ENCODE data around the gene LGALS12.

Gene LGALS12

DNA sequence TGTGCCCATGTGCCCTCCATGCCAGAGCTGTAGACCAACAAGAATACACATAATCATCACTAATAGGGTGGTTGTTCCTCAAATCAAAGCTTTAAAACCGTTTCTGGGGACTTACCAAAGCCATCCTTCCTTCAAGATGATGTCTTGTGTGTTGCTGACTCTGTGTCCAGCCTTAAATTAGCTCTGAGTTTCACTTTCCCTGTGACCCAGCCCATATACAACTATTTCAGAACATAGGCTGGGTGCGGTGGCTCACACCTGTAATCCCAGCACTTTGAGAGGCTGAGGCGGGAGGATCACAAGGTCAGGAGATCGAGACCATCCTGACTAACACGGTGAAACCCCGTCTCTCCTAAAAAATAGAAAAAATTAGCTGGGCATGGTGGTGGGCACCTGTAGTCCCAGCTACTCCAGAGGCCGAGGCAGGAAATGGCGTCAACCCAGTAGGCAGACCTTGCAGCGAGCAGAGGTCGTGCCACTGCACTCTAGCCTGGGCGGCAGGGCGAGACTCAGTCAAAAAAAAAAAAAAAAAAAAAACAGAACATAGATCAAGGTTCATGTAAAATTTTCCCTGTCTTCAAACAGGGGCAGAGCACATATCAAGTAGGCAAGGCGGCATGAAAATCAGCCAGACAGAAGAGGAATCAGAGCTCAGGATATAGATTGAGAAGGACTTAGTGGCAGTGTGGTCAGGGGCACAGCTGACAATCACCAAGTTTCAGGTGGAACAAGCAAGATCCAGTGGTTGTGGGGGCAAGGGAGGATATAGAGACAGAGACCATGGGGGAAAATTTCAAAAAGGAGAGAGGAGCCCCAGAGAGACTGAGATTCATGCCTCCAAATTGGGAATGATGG is 57.5 kb downstream of the LGALS12 start, which contains the start of gene PLAAT2:
Gene PLAAT2, minus strand, starts transcription at position 179 of the 855 bp plus-strand sequence. Its CDS starts 55 bp downstream, at position 124.
- no peak for DNase-seq (ENCODE audit: low spot score)

DNA sequence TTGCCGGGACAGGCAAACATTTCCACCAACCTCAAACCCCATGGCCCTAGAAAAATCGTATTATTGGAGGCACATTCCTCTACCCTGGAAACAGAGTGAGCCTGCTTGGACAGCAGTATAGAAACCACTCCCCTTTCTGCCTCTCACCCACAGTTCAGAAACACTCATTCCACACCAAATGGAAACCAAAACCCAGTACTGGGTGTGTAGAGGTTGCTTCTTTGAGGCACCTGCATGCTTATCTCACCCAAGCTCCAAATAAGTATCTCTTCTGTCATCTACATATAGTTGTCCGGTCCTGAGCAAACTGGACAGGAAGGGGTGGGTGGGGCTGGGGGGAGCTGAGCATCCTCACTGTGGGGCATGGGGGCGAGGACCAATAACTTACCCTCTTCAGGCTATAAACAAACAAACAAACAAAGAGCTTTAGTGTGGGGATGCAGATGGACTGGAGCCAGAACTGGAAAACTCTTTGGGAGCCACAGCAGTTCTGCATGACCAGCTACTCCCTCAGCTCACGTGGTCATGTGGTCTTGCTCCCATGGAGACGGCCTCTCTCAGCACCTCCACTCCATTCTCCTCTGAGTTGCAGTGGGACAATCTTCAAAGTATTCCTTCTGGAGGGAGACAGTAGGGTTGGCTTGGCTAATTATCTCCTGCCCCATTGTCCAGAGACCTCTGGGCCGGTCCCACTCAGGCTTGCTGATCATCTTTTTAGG is 58.3 kb downstream of the LGALS12 start:
- no peak for DNase-seq (ENCODE audit: low spot score)

DNA sequence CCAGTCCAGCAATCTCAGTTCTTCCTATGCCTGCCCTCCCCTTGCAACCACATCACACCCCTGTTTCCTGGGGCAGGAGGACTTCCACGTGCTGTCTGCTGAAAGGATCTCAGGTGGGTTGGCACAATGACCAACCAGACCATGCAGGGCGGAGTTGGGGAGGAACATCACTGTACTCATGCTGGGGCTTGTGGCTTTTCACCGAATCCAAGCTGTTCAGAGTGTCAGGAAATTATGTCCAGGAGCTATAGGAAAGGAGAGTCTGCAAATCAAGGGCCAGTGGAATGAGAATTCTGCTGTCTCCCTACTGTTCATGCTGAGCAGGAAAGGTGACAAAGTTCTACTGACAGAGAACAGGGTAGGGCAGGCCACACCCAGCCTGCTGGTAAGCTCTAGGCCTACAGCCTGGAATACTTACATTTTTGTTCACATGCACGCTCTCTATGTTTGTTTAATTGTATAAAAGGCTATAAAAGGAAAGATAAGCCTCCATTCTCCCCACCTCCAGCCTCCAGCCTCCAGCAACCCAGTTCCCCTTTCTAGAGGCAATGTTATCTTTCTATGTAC is 59.0 kb downstream of the LGALS12 start:
- DNase-seq (ENCODE audit: low spot score): no peak

Data from left forelimb (tissue), 1 donor.